HEK293T (cell line): ENCODE measurements around the gene LMNB1.

Source experiments
- FOXA1 ChIP-seq: fragments of 450-650 bp; IDR thresholded peaks from 2 replicates; pipeline ENCODE4 v1.6.1; 2016; ENCODE audit warnings: mild to moderate bottlenecking
- FOXK2 ChIP-seq: fragments of 450-650 bp; IDR thresholded peaks from 2 replicates; pipeline ENCODE4 v1.6.1; 2016; ENCODE audit warnings: mild to moderate bottlenecking
- SP1 ChIP-seq: fragments of 450-650 bp; IDR thresholded peaks from 2 replicates; pipeline ENCODE4 v1.6.1; 2017
- SUZ12 ChIP-seq: fragments of 450-650 bp; IDR thresholded peaks from 2 replicates; pipeline ENCODE4 v1.6.1; 2016; ENCODE audit warnings: mild to moderate bottlenecking

DNA sequence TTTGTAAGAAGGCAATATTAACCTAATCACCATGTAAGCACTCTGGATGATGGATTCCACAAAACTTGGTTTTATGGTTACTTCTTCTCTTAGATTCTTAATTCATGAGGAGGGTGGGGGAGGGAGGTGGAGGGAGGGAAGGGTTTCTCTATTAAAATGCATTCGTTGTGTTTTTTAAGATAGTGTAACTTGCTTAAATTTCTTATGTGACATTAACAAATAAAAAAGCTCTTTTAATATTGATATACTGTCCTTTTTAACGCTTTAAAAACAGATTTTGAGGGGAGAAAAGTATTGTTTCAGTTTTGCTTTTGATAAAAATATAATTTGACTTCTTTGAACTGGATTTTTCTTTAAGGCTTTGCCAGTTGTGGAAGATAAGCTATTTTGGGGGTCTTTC, 59.8 kb downstream of the LMNB1 start:
- no peak for TF ChIP-seq FOXK2
- TF ChIP-seq SUZ12, result no peak
- no peak for TF ChIP-seq SP1
- no peak for TF ChIP-seq FOXA1
